Measurements from ENCODE around the gene MEOX2.

Gene MEOX2

DNA sequence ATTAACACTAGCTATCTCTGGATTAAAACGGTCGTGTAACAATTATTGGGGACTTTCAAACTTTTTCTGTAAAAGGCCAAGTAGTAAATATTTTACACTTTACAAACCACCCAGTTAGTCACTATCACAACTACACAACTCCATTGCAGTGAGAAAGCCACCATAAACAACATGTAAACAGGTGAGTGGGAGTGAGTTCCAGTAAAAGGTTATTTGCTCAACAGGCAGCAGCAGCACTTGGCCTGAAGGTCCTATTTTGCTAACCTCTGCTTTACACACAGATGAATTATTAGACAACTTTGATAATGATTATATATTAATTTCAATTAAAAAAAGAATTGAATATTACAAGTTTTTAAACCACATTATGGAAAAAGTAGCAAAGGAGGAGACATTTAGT lies 108.9 kb downstream of the MEOX2 start:
- no peak for TF ChIP-seq EZH2phosphoT487 (IDR thresholded peaks at IDR 0.05; ENCODE audit: low read depth)
- TF ChIP-seq, protein P1, sequence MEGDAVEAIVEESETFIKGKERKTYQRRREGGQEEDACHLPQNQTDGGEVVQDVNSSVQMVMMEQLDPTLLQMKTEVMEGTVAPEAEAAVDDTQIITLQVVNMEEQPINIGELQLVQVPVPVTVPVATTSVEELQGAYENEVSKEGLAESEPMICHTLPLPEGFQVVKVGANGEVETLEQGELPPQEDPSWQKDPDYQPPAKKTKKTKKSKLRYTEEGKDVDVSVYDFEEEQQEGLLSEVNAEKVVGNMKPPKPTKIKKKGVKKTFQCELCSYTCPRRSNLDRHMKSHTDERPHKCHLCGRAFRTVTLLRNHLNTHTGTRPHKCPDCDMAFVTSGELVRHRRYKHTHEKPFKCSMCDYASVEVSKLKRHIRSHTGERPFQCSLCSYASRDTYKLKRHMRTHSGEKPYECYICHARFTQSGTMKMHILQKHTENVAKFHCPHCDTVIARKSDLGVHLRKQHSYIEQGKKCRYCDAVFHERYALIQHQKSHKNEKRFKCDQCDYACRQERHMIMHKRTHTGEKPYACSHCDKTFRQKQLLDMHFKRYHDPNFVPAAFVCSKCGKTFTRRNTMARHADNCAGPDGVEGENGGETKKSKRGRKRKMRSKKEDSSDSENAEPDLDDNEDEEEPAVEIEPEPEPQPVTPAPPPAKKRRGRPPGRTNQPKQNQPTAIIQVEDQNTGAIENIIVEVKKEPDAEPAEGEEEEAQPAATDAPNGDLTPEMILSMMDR (IDR thresholded peaks at IDR 0.05; ENCODE audit: low read depth, low read length), result no peak
- H3K27ac ChIP-seq (ENCODE audit: low read length), result no peak overlapping the region
- H3K4me1 ChIP-seq (ENCODE audit: low read length), result no peaks in the 10 kb centered on the region
- H3K9ac ChIP-seq (ENCODE audit: low read length), result no peak overlapping the region
- no peak overlapping the region for H3K4me2 ChIP-seq (ENCODE audit: low read length)
- H3K36me3 ChIP-seq (replicated peaks; ENCODE audit: low read depth, low read length), result no peaks in the 10 kb centered on the region
- no peaks in the 10 kb centered on the region for H4K20me1 ChIP-seq (ENCODE audit: insufficient read depth, low read length)
- no peak overlapping the region for H2AFZ ChIP-seq (ENCODE audit: low read depth, low read length)
- no peaks in the 10 kb centered on the region for H3K9me3 ChIP-seq (ENCODE audit: insufficient read depth, low read length)
- H3K79me2 ChIP-seq (ENCODE audit: low read length), result no peaks in the 10 kb centered on the region
- no peaks in the 10 kb centered on the region for H3K27me3 ChIP-seq (ENCODE audit: low read depth, low read length)
- H3K4me3 ChIP-seq (ENCODE audit: low read length), result no peak overlapping the region

DNA sequence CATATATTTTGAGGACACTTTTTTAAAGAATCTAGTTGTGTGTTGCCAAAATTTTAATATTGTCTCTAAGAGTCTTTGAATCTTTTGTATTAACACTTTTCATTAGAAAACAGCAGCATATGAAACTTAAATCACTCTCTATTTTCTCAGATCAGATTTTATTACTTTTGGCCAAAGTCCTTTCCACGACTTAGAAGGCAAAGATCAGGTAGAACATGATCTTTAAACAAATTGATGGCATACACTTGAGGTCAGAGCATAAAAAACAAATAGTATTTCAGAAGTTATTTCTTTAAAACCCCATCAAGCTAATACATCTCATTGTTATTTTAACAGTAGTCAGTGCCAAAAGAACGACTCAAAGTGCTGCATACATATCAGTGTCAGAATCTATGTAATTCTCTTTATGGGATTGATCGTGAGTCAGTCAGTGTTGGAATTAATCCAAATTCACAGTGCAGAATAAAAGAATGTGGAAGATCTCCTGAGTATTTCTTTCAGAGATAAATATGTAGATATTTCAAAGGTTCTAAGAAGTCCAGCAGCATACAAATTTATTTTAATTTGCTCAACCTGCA lies 115.1 kb downstream of the MEOX2 start:
- no peak overlapping the region for H3K4me3 ChIP-seq (ENCODE audit: low read length)
- no peaks in the 10 kb centered on the region for H3K9me3 ChIP-seq (ENCODE audit: insufficient read depth, low read length)
- H3K27ac ChIP-seq (ENCODE audit: low read length), result no peak overlapping the region
- H3K79me2 ChIP-seq (ENCODE audit: low read length), result no peaks in the 10 kb centered on the region
- H3K27me3 ChIP-seq (ENCODE audit: low read depth, low read length), result no peaks in the 10 kb centered on the region
- TF ChIP-seq EZH2phosphoT487 (IDR thresholded peaks at IDR 0.05; ENCODE audit: low read depth), result no peak
- no peak overlapping the region for H2AFZ ChIP-seq (ENCODE audit: low read depth, low read length)
- no peak overlapping the region for H3K4me2 ChIP-seq (ENCODE audit: low read length)
- no peaks in the 10 kb centered on the region for H3K4me1 ChIP-seq (ENCODE audit: low read length)
- no peak overlapping the region for H3K9ac ChIP-seq (ENCODE audit: low read length)
- H4K20me1 ChIP-seq (ENCODE audit: insufficient read depth, low read length), result no peaks in the 10 kb centered on the region
- H3K36me3 ChIP-seq (replicated peaks; ENCODE audit: low read depth, low read length), result no peaks in the 10 kb centered on the region

DNA sequence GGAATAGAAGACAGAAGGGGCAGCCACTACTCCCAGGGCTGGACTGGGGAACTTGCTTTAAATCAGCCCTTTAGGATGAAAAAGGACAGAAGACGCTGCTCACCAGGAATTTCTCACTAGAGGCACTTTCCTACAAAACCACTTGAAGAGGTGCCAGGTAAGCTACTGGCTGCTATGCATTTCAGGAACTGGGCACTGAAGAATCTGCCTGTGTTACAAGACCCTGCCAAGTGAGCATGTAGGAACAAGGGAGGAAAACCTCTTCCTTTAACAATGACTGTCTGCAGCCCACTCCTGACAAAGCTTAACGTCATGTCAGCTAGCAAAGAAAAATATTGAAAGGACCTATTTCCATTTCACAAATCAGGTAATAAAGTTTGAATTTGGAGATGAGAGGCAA lies 118.8 kb downstream of the MEOX2 start:
- TF ChIP-seq EZH2phosphoT487 (IDR thresholded peaks at IDR 0.05; ENCODE audit: low read depth), result no peak
- TF ChIP-seq, protein P1 (IDR thresholded peaks at IDR 0.05; ENCODE audit: low read depth, low read length), result no peak
- no peaks in the 10 kb centered on the region for H3K36me3 ChIP-seq (replicated peaks; ENCODE audit: low read depth, low read length)

DNA sequence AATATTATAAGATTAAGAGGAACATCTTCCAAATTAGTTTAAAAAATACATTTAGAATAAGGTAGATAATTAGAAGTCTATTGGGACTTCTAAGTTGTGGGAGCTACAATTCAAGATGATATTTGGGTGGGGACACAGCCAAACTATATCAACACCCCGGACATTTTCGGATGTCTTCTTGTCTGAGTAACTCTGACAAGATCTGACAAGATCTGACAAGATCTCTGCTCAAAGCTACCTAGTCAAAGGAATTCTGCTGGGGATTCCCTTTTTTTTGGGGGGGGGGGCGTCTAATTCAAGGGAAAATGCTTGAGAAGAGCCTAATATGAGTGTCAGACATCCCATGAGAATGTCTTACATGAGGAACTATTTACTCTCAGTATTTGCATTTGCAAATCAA lies 119.4 kb downstream of the MEOX2 start:
- no peak overlapping the region for H3K27ac ChIP-seq (ENCODE audit: low read length)
- no peak overlapping the region for H3K4me2 ChIP-seq (ENCODE audit: low read length)
- peaks cover 13% of the 10 kb centered on the region for H3K4me1 ChIP-seq (ENCODE audit: low read length)
- no peak overlapping the region for H3K9ac ChIP-seq (ENCODE audit: low read length)
- no peak overlapping the region for H2AFZ ChIP-seq (ENCODE audit: low read depth, low read length)
- no peak overlapping the region for H3K4me3 ChIP-seq (ENCODE audit: low read length)
- H3K9me3 ChIP-seq (ENCODE audit: insufficient read depth, low read length), result no peaks in the 10 kb centered on the region
- no peak for TF ChIP-seq EZH2phosphoT487 (IDR thresholded peaks at IDR 0.05; ENCODE audit: low read depth)
- TF ChIP-seq, protein P1 (IDR thresholded peaks at IDR 0.05; ENCODE audit: low read depth, low read length), result no peak
- no peaks in the 10 kb centered on the region for H4K20me1 ChIP-seq (ENCODE audit: insufficient read depth, low read length)
- no peaks in the 10 kb centered on the region for H3K36me3 ChIP-seq (replicated peaks; ENCODE audit: low read depth, low read length)
- no peaks in the 10 kb centered on the region for H3K27me3 ChIP-seq (ENCODE audit: low read depth, low read length)
- H3K79me2 ChIP-seq (ENCODE audit: low read length), result no peaks in the 10 kb centered on the region

More for the DNA sequence above, 118.8 kb downstream of the MEOX2 start:
- no peaks in the 10 kb centered on the region for H3K79me2 ChIP-seq (ENCODE audit: low read length)
- no peaks in the 10 kb centered on the region for H3K9me3 ChIP-seq (ENCODE audit: insufficient read depth, low read length)
- H3K4me3 ChIP-seq (ENCODE audit: low read length), result no peak overlapping the region
- H4K20me1 ChIP-seq (ENCODE audit: insufficient read depth, low read length), result no peaks in the 10 kb centered on the region
- H3K27ac ChIP-seq (ENCODE audit: low read length), result no peak overlapping the region
- H3K27me3 ChIP-seq (ENCODE audit: low read depth, low read length), result no peaks in the 10 kb centered on the region
- no peak overlapping the region for H2AFZ ChIP-seq (ENCODE audit: low read depth, low read length)
- no peak overlapping the region for H3K4me2 ChIP-seq (ENCODE audit: low read length)
- H3K9ac ChIP-seq (ENCODE audit: low read length), result no peak overlapping the region
- H3K4me1 ChIP-seq (ENCODE audit: low read length), result peaks cover 7% of the 10 kb centered on the region
